GM19351 (cell line): ENCODE measurements around the gene AHCYL1.
A peak's percentile ranks its signal among the peaks of the same experiment; 100 is the strongest.

Source experiments
- ATAC-seq: cut with Tn5 transposase; IDR thresholded peaks from one replicate; pipeline ENCODE4 v1.9.1; 2021; ENCODE audit warnings: mild to moderate bottlenecking, moderate library complexity; ENCODE audit not compliant: unreplicated experiment

Gene AHCYL1

DNA sequence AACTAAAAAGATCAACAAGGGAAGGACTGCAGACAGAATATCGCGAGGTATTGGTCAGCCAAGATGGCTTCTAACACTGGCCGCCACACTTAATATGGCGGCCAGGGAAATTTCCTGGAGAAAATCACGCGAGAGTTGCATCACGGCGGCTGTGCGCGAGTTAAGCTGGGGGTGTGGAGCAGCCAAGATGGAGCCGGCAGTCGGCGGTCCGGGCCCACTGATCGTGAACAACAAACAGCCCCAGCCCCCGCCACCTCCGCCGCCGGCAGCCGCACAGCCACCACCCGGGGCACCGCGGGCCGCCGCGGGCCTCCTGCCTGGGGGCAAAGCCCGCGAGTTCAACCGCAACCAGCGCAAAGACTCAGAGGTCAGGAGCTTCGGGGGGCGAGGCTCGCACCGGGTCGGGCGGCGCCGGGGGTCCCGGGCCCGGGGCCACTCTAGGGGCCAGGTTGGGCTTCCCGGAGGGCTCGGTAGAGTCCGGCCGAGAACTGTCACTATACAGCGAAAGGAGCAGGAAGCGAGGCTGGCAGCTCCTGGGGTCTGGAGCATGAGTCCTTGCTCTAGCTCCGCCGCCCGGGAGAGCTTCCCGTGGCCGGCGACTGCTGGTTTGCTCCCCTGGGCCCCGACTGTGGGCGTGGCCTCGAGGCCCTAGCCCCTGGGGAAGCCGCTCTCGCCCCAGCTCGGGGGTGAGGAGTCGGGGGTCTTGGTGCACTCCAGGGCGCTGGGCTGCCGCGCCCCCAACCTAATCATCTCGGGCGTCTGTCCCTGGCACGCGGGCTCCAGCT is 50.1 kb downstream of the AHCYL1 start, which contains the start of gene STRIP1:
STRIP1 (plus strand) TSS at position 174 of the 785 bp plus-strand sequence; CDS start at position 188, 14 bp downstream.
- peak; percentile 92 for ATAC-seq

- peak; percentile 28 for ATAC-seq
These were observed 50.7 kb downstream of the AHCYL1 start for GRCh38 chr1:110035236-110035752.

GRCh38 chr1:110038271-110038670 is 53.7 kb downstream of the AHCYL1 start:
- no peak for ATAC-seq

- ATAC-seq, result no peak
These were observed 55.1 kb downstream of the AHCYL1 start for GRCh38 chr1:110039641-110040040.

DNA sequence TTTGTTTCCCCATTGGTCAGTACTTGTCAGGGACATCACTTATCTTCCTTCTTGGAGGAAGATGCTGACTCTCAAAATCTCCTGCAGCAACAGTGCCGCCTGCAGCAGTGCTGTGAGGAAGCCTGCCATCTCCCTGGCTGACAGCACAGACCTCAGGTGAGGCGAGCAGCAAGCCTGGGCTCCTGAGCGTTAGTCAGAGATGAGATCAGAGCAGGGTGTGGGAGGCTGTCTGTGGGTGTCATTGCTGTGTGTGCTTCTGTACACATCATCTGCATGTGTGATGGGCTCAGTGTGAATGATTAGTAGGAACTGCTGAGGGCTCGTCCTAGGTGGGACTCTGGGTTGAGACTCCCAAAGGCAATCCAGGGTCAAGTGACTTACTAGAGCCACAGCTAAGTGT is 56.0 kb downstream of the AHCYL1 start:
- no peak for ATAC-seq

GRCh38 chr1:110043016-110043415 is 58.5 kb downstream of the AHCYL1 start:
- no peak for ATAC-seq

DNA sequence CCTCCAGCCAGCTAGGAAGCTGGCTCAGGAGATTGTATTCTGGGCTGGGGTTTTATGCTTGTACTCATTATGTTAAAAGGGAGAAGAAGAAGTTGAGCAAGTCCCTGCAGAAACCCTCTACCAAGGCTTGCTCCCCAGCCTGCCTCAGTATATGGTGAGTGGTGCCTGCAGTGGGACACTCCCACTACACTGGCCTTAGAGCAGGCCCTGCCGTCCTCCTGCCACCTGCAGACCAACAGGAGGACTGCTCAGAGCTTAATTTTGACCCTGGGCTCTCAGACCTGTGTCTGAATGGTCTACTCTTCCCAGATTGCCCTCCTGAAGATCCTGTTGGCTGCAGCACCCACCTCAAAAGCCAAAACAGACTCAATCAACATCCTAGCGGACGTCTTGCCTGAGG is 62.9 kb downstream of the AHCYL1 start:
- ATAC-seq, result no peak

GRCh38 chr1:110048240-110048639 is 63.7 kb downstream of the AHCYL1 start:
- no peak for ATAC-seq

GRCh38 chr1:110048923-110049601 is 64.5 kb downstream of the AHCYL1 start:
- no peak for ATAC-seq

DNA sequence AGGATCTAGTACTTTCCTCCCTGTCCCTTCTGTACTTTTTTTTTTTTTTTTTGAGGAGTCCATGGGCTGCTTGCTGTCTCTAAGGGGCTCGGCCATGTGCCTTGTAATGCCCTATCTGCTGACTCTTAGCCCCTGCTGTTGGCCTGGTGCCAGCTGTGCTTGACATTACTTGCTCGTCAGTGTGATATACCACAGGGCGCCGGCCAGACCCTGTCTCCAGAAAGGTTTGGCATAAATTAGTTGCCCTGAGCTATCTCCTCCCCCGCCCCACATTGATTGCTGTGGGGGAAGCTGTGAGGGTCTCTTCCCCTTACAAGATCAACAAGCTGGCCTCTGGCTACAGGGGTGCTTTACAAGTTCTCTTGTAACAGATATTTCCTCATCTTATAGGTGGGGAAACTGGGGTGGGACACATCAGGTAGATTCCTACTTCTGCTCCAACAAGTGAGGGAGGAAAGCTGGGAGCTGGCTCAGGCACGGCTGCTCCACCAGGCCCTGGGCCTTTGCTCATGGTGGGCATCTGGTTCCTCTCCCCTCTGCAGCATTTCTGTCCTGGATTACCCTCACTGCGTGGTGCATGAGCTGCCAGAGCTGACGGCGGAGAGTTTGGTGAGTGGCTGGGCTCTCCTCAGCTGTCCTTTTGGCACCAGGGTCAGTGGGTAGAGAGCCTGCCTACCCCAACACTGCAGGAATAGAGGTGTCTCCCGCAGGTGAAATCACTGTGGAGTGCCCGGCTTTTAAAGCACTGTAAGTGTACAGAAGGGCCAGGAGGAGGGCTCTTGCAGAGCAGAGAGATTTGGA is 65.4 kb downstream of the AHCYL1 start:
- ATAC-seq, result no peak

DNA sequence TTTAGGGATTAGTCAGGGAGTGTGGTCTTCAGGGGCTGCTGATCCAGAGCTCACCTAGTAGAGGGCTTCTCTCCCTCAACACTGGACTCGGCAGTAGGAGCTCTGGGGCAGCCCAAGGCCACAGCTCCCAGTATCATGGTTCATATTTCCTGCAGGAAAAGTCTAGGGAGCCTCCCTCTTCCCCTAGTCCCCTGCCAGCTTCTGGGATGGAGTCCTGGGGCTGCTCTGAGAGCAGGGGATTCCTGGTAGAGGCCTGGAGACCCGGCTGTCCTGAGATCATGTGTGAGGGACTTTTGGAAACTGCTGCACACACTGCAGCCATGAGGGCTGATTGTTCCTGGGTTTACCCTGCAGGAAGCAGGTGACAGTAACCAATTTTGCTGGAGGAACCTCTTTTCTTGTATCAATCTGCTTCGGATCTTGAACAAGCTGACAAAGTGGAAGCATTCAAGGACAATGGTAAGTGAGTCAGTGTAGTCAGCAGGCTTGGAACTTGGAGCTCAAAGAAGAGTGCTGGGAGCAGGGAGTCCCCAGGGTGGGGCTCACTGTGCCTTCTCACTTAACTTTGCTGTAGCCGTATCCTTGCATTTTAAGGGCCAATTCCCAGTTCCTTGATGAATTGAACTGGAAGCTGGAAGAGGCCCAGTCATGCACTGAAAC is 66.2 kb downstream of the AHCYL1 start:
- ATAC-seq, result no peak

DNA sequence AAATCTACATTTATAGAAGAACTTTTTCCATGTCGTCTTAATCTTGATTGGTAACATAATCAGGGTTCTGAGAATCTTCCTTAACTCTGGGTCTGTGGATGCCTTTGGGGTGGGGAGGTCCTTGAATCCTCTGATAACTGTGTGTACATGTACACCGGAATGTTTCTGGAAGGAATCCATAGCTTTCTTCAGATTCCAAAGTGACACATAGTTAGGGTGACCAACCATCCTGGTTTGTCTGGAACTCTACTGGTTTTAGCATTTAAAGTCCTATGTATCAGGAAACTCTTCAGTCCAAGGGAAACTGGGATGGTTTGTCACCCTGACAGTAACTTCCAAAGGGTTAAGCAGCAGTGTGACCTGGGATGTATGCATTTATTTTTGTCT is 66.7 kb downstream of the AHCYL1 start:
- ATAC-seq, result no peak

DNA sequence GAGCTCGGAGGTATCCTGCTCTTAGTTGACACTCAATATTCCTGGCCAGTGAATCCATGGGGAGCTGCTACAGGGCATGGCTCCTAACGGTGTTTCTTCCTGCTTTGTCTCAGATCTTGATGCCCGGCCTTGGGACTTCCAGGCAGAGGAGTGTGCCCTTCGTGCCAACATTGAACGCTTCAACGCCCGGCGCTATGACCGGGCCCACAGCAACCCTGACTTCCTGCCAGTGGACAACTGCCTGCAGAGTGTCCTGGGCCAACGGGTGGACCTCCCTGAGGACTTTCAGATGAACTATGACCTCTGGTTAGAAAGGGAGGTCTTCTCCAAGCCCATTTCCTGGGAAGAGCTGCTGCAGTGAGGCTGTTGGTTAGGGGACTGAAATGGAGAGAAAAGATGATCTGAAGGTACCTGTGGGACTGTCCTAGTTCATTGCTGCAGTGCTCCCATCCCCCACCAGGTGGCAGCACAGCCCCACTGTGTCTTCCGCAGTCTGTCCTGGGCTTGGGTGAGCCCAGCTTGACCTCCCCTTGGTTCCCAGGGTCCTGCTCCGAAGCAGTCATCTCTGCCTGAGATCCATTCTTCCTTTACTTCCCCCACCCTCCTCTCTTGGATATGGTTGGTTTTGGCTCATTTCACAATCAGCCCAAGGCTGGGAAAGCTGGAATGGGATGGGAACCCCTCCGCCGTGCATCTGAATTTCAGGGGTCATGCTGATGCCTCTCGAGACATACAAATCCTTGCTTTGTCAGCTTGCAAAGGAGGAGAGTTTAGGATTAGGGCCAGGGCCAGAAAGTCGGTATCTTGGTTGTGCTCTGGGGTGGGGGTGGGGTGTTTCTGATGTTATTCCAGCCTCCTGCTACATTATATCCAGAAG is 69.2 kb downstream of the AHCYL1 start:
- peak; percentile 45 for ATAC-seq

DNA sequence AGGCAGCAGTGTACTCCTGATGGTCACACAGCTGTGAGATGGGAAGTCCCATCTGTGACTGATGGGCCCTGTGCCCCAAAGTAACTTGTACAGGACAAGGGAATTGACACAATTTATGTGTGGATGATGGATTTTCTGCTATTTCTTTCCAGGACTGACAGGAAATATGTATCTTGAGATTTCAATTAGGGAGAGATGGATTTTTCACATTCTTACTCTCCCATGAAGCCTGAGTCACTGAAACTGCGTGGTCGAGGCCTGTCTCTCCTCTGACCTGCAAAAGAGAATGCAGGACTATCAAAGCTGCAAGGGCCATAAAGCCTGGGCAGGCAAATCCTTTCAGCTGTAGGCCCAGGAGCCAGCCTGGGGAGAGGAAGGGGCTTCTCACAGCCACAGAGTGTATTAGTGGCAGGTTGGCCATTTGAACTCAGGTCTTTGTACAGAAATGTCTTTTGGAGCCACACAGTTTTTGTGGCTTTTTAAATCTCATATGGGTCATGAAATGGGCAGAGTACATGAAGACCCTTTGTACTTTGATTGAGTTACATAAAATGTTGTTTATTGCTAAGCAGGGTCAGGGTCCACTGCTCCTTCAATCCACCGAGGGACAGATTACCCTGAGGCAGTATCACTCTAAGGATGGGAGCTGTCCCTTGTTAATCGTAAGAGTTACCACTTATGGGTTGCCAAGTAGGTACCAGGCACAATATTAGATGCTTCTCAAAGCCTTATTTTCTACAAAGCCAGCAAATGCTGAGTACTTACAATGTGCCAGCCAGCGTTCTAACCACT is 71.1 kb downstream of the AHCYL1 start:
- ATAC-seq, result no peak

- no peak for ATAC-seq
These were observed 71.7 kb downstream of the AHCYL1 start for GRCh38 chr1:110056285-110056683.

- no peak for ATAC-seq
These were observed 72.2 kb downstream of the AHCYL1 start for GRCh38 chr1:110056776-110057175.

DNA sequence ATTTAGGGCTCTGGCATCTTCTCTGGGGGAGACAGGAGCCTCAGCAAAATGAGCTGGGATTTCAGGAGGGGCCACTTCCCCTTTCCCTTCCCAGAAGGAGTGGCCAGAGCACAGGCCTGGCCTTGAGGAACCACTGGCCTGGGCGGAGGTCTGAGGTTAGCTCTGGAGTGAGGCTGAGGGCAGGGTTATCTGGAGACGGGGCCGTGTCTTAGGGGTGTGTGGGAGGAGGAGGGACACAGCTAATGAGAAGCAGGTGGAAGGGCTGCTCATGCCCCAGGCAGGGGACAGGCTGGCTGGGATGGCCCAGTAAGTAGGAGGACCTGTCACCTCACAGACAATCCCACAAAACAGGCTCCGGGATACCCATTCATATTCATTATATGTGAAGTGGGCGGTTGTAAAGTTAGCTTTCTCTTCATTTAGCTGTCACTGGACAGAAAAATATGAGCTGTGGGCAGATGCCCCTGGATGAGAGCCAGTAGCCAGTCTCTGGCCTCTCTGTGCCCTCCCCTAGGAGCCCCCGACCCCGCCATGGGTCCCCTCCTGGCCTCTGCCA is 73.5 kb downstream of the AHCYL1 start:
- ATAC-seq, result no peak

GRCh38 chr1:110058591-110058990 is 74.0 kb downstream of the AHCYL1 start:
- no peak for ATAC-seq
